GM12873 (cell line): ENCODE results near the gene WWOX.

Experiments
- CTCF ChIP-seq: IDR thresholded peaks from 2 replicates; pipeline ENCODE4 v1.5.1; 2012; ENCODE audit warnings: low read depth, mild to moderate bottlenecking, moderate library complexity, low read length, control low read depth; ENCODE audit not compliant: insufficient read depth; ENCODE audit errors: missing control alignments

The WWOX gene

GRCh38 chr16:79076047-79076767, 976.8 kb downstream of the WWOX start:
- TF ChIP-seq CTCF: no peak

DNA sequence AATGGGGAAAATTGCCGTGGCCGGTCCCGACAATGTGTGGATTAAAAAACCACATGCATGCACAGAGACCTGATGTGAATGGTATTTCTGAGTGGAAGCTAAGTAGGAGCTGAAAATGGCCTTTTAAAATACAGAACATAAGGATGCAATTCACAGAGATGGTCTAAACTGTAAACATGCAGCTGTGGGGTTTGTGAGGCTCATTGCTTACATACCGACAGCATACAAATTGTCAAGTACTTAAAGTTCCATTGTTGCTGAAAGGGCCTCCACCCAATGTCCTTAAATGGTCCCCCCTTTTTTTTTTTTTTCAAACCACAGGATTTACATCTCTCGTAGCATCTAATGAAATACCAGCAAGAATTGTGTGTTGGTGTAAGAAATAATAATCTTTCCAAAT, 977.9 kb downstream of the WWOX start:
- TF ChIP-seq CTCF: no peak

DNA sequence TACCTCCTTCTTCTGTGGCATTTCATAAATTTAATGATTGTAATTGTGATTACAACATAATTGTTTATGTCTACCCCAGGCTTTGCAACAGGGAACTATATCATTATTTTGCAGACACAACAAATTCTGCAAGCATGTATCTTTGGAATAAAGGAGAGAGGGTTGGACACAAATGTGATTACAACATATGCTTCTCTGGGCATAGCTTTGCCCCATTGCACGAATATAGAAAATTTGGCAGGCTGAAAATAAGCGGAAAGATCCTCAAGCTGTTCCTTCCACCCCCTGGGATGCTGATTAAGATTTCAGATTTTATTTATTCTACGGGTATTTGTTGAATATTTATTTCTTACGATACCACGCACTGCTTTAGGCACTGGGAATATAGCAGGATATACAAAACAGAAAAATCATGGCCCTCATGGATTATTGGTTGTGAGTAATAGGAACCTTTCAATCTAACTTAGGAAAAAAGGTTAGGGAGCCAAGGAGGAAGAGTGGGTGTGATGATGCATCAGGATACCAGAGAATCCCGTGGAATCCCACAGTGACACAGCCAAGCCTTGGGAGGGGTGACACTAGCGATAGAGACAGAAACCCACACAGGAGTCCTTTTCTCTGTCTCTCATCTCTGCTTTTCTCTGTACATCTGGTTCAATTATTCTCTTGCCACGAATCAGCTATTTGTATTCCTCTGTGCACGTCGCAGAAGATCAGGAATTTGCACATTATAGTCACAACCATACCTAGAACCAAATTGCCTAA, 980.4 kb downstream of the WWOX start:
- no peak for TF ChIP-seq CTCF

GRCh38 chr16:79081297-79082066, 982.0 kb downstream of the WWOX start:
- no peak for TF ChIP-seq CTCF

- TF ChIP-seq CTCF: no peak
These were observed 983.5 kb downstream of the WWOX start for GRCh38 chr16:79082970-79083369.

- no peak for TF ChIP-seq CTCF
These were observed 984.2 kb downstream of the WWOX start for GRCh38 chr16:79083508-79084299.
